KOPT-K1 (cell line): Measurements from ENCODE around the gene DSC2.

Experiments used
- H3K27ac ChIP-seq: fragments of 200-600 bp; sonication (generic); 2 replicates; pipeline ENCODE4 v1.5.1; 2016; ENCODE audit warnings: antibody characterized with exemption, mild to moderate bottlenecking, low read depth, low read length; ENCODE audit not compliant: poor library complexity, severe bottlenecking
- H3K36me3 ChIP-seq: fragments of 200-600 bp; sonication (generic); 2 replicates; pipeline ENCODE4 v1.5.1; 2017; ENCODE audit warnings: antibody characterized with exemption, mild to moderate bottlenecking, low read length, moderate library complexity; ENCODE audit not compliant: insufficient read depth
- H3K9me3 ChIP-seq: fragments of 200-600 bp; sonication (generic); 2 replicates; pipeline ENCODE4 v1.5.1; 2017; ENCODE audit warnings: antibody characterized with exemption, low read length, mild to moderate bottlenecking; ENCODE audit not compliant: insufficient read depth, poor library complexity, severe bottlenecking

Gene DSC2

GRCh38 chr18:31103423-31103822 is 1.2 kb upstream of the DSC2 start:
- no peaks in the 10 kb centered on the region for H3K36me3 ChIP-seq
- no peak overlapping the region for H3K27ac ChIP-seq
- no peaks in the 10 kb centered on the region for H3K9me3 ChIP-seq

GRCh38 chr18:31102941-31103340 is 720 bp upstream of the DSC2 start:
- no peaks in the 10 kb centered on the region for H3K36me3 ChIP-seq
- no peak overlapping the region for H3K27ac ChIP-seq

GRCh38 chr18:31101183-31102024 is 817 bp downstream of the DSC2 start:
- Histone ChIP-seq H3K9me3 (no peaks in the 10 kb centered on the region), H3K27ac (no peak overlapping the region), H3K36me3 (no peaks in the 10 kb centered on the region)

More at GRCh38 chr18:31102941-31103340, 720 bp upstream of the DSC2 start:
- no peaks in the 10 kb centered on the region for H3K9me3 ChIP-seq

GRCh38 chr18:31100436-31101182 is 1.6 kb downstream of the DSC2 start:
- H3K36me3 ChIP-seq = no peaks in the 10 kb centered on the region
- no peaks in the 10 kb centered on the region for H3K9me3 ChIP-seq
- no peak overlapping the region for H3K27ac ChIP-seq

GRCh38 chr18:31099450-31100230 is 2.6 kb downstream of the DSC2 start:
- Histone ChIP-seq H3K9me3 (no peaks in the 10 kb centered on the region), H3K27ac (no peak overlapping the region), H3K36me3 (no peaks in the 10 kb centered on the region)

GRCh38 chr18:31098878-31099277 is 3.3 kb downstream of the DSC2 start:
- H3K36me3 ChIP-seq = no peaks in the 10 kb centered on the region
- H3K27ac ChIP-seq = no peak overlapping the region
- H3K9me3 ChIP-seq = no peaks in the 10 kb centered on the region

- no peaks in the 10 kb centered on the region for H3K36me3 ChIP-seq
- no peaks in the 10 kb centered on the region for H3K9me3 ChIP-seq
- H3K27ac ChIP-seq = no peak overlapping the region
Observed at GRCh38 chr18:31097666-31098065, 4.6 kb downstream of the DSC2 start.

- Histone ChIP-seq H3K27ac (no peak overlapping the region), H3K36me3 (no peaks in the 10 kb centered on the region)
Observed at GRCh38 chr18:31093880-31094279, 8.3 kb downstream of the DSC2 start.

GRCh38 chr18:31093294-31093693 is 8.9 kb downstream of the DSC2 start:
- H3K9me3 ChIP-seq = no peaks in the 10 kb centered on the region
- no peaks in the 10 kb centered on the region for H3K36me3 ChIP-seq
- H3K27ac ChIP-seq = no peak overlapping the region

More at GRCh38 chr18:31093880-31094279, 8.3 kb downstream of the DSC2 start:
- H3K9me3 ChIP-seq = no peaks in the 10 kb centered on the region

- Histone ChIP-seq H3K36me3 (no peaks in the 10 kb centered on the region), H3K9me3 (no peaks in the 10 kb centered on the region)
Observed at GRCh38 chr18:31091350-31091749, 10.9 kb downstream of the DSC2 start.

GRCh38 chr18:31088532-31088931 is 13.7 kb downstream of the DSC2 start:
- H3K27ac ChIP-seq = no peak overlapping the region
- no peaks in the 10 kb centered on the region for H3K36me3 ChIP-seq
- no peaks in the 10 kb centered on the region for H3K9me3 ChIP-seq

More at GRCh38 chr18:31091350-31091749, 10.9 kb downstream of the DSC2 start:
- no peak overlapping the region for H3K27ac ChIP-seq

- no peak overlapping the region for H3K27ac ChIP-seq
- no peaks in the 10 kb centered on the region for H3K9me3 ChIP-seq
- no peaks in the 10 kb centered on the region for H3K36me3 ChIP-seq
Observed at GRCh38 chr18:31079973-31080372, 22.2 kb downstream of the DSC2 start.

- no peaks in the 10 kb centered on the region for H3K9me3 ChIP-seq
- no peak overlapping the region for H3K27ac ChIP-seq
- H3K36me3 ChIP-seq = no peaks in the 10 kb centered on the region
Observed at GRCh38 chr18:31077878-31078277, 24.3 kb downstream of the DSC2 start.

GRCh38 chr18:31072175-31072574 is 30.0 kb downstream of the DSC2 start:
- Histone ChIP-seq H3K27ac (no peak overlapping the region), H3K36me3 (no peaks in the 10 kb centered on the region), H3K9me3 (no peaks in the 10 kb centered on the region)

GRCh38 chr18:31070206-31070605 is 32.0 kb downstream of the DSC2 start:
- Histone ChIP-seq H3K27ac (no peak overlapping the region), H3K36me3 (no peaks in the 10 kb centered on the region), H3K9me3 (no peaks in the 10 kb centered on the region)
